ENCODE measurements around the gene CDKL4.
"Not testable (repeated sequence)": the region's sequence is repeated elsewhere in the genome, so short reads cannot be mapped to it uniquely, and the experiment has no call there.

CDKL4 gene

GRCh38 chr2:39140322-39140847 lies 103.4 kb downstream of the CDKL4 start:
- no peak for DNase-seq

- DNase-seq, result no peak
Measured at GRCh38 chr2:39139511-39140237, 104.1 kb downstream of the CDKL4 start.

GRCh38 chr2:39138837-39139211 lies 104.9 kb downstream of the CDKL4 start:
- DNase-seq, result no peak

- DNase-seq, result not testable (repeated sequence)
Measured at GRCh38 chr2:39138187-39138836, 105.5 kb downstream of the CDKL4 start.

- DNase-seq, result no peak
Measured at GRCh38 chr2:39136799-39137198, 107.0 kb downstream of the CDKL4 start.

- DNase-seq, result no peak
Measured at GRCh38 chr2:39135690-39136259, 108.0 kb downstream of the CDKL4 start.

GRCh38 chr2:39133215-39133851 lies 110.4 kb downstream of the CDKL4 start:
- no peak for DNase-seq

GRCh38 chr2:39128919-39129391 lies 114.8 kb downstream of the CDKL4 start:
- DNase-seq, result no peak

GRCh38 chr2:39127973-39128372 lies 115.8 kb downstream of the CDKL4 start:
- no peak for DNase-seq
